GM18868 (cell line): ENCODE data around the gene ZNF223.

ENCODE experiments used
- ATAC-seq: cut with Tn5 transposase; IDR thresholded peaks from one replicate; pipeline ENCODE4 v1.9.1; 2021; ENCODE audit warnings: mild to moderate bottlenecking, moderate library complexity; ENCODE audit not compliant: unreplicated experiment

ZNF223 gene

GRCh38 chr19:44051650-44052402 is at the start of gene ZNF223:
Gene ZNF223, plus strand, starts transcription at chr19:44052036. Its CDS starts 3,141 bp downstream, at chr19:44055177.
- ATAC-seq = peak; percentile 69

- ATAC-seq = no peak
Observed at GRCh38 chr19:44002212-44002565, 49.6 kb upstream of the ZNF223 start.

- ATAC-seq = peak; percentile 89
Observed at GRCh38 chr19:44002566-44003460, 49.0 kb upstream of the ZNF223 start, which contains the start of gene ZNF230. Gene ZNF230, plus strand, starts transcription at chr19:44002957. Its CDS starts 4,122 bp downstream, at chr19:44007079.

- no peak for ATAC-seq
Observed at GRCh38 chr19:44003461-44004009, 48.3 kb upstream of the ZNF223 start.

GRCh38 chr19:44005973-44006372 is 45.9 kb upstream of the ZNF223 start:
- ATAC-seq = no peak

GRCh38 chr19:44007473-44007872 is 44.4 kb upstream of the ZNF223 start:
- no peak for ATAC-seq

- no peak for ATAC-seq
Observed at GRCh38 chr19:44010468-44010867, 41.4 kb upstream of the ZNF223 start.

GRCh38 chr19:44019498-44019897 is 32.3 kb upstream of the ZNF223 start:
- ATAC-seq = no peak

- no peak for ATAC-seq
Observed at GRCh38 chr19:44021221-44021620, 30.6 kb upstream of the ZNF223 start.

- ATAC-seq = no peak
Observed at GRCh38 chr19:44024900-44025216, 27.0 kb upstream of the ZNF223 start.

- ATAC-seq = peak; percentile 90
Observed at GRCh38 chr19:44025217-44025936, 26.5 kb upstream of the ZNF223 start, which contains the start of gene ZNF222. Gene ZNF222, plus strand, starts transcription at chr19:44025379. Its CDS starts 58 bp downstream, at chr19:44025437.

GRCh38 chr19:44026622-44027021 is 25.2 kb upstream of the ZNF223 start:
- no peak for ATAC-seq

GRCh38 chr19:44032001-44032610 is 19.7 kb upstream of the ZNF223 start:
- ATAC-seq = no peak

- ATAC-seq = no peak
Observed at GRCh38 chr19:44042147-44042546, 9.7 kb upstream of the ZNF223 start.

GRCh38 chr19:44050740-44051649 is 841 bp upstream of the ZNF223 start:
- peak; percentile 58 for ATAC-seq

- no peak for ATAC-seq
Observed at GRCh38 chr19:44055870-44056269, 4.0 kb downstream of the ZNF223 start.

GRCh38 chr19:44059229-44059628 is 7.4 kb downstream of the ZNF223 start:
- ATAC-seq = no peak

GRCh38 chr19:44061038-44061437 is 9.2 kb downstream of the ZNF223 start:
- ATAC-seq = no peak

- ATAC-seq = no peak
Observed at GRCh38 chr19:44066305-44066704, 14.5 kb downstream of the ZNF223 start.
